H1 (cell line): Measurements from ENCODE around the gene SPTBN5.

ENCODE experiments used
- CBX8 ChIP-seq: fragments of 300-800, 300-1000 bp; sonication (generic); IDR thresholded peaks from 2 replicates; pipeline ENCODE4 v1.7.1; 2016; ENCODE audit warnings: low read depth, low read length, borderline replicate concordance
- EZH2 ChIP-seq: fragments of 200-600 bp; sonication (generic); IDR thresholded peaks from 2 replicates; pipeline ENCODE4 v1.7.1; 2012; ENCODE audit warnings: low read depth, mild to moderate bottlenecking, moderate library complexity, low read length, inconsistent platforms; ENCODE audit not compliant: severe bottlenecking
- TCF12 ChIP-seq: IDR thresholded peaks from 2 replicates; pipeline ENCODE4 v1.6.1; 2011; ENCODE audit warnings: low read depth, mild to moderate bottlenecking, low read length
- TEAD4 ChIP-seq: IDR thresholded peaks from 2 replicates; pipeline ENCODE4 v1.6.1; 2012; ENCODE audit warnings: low read depth, low read length, inconsistent platforms, mixed read lengths
- ZNF274 ChIP-seq: IDR thresholded peaks from 2 replicates; pipeline ENCODE4 v1.7.0; 2012; ENCODE audit warnings: low read length, borderline replicate concordance; ENCODE audit errors: extremely low read depth
- TF ChIP-seq, protein P1 (sequence below), 3 experiments: IDR thresholded peaks; 1 replicate in 2 of 3; 2 replicates in 1 of 3; pipeline versions ENCODE4 v1.5.1 to v1.6.1; 2011; ENCODE audit warnings: low read length in 3 of 3, mild to moderate bottlenecking in 3 of 3, inconsistent platforms in 2 of 3, low read depth in 1 of 3, moderate library complexity in 1 of 3; ENCODE audit not compliant: insufficient read depth in 1 of 3; ENCODE audit errors: control extremely low read depth in 1 of 3
- TF ChIP-seq, protein P2 (sequence below): IDR thresholded peaks from 2 replicates; pipeline ENCODE4 v1.6.1; 2012; ENCODE audit warnings: inconsistent platforms

DNA sequence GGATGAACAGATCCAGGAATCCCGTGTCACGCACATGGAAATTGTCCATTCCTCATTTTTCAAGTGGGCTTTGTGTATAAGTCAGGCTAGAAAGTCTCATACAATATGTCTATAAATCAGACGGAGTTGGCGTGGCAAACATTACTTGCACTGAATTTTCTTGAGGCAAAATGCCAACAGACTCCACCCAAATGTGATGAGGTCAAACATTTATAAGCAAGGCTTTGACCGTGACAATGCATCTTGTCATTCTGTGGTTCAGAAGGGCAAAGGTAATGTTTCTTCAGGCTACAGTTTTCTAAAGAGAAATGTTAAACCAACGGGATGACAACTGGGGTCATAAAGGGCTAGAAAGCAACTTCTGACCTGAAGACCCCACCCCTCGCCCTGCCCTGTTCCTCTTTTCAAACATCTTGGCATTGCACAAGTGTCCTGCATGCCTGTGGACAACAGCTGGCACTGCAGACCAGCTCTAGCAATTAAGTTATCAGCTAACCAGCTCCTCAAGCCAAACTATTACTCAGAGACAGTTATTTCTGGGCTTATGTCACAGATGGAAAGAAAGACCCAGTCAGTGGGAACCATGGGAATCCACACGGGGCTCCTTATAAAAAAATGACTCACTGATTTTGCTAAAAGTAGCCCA, 36.5 kb upstream of the SPTBN5 start:
- TF ChIP-seq ZNF274 (no peak), CBX8 (no peak), EZH2 (no peak), TCF12 (no peak), TEAD4 (no peak)
- TF ChIP-seq, protein P1, sequence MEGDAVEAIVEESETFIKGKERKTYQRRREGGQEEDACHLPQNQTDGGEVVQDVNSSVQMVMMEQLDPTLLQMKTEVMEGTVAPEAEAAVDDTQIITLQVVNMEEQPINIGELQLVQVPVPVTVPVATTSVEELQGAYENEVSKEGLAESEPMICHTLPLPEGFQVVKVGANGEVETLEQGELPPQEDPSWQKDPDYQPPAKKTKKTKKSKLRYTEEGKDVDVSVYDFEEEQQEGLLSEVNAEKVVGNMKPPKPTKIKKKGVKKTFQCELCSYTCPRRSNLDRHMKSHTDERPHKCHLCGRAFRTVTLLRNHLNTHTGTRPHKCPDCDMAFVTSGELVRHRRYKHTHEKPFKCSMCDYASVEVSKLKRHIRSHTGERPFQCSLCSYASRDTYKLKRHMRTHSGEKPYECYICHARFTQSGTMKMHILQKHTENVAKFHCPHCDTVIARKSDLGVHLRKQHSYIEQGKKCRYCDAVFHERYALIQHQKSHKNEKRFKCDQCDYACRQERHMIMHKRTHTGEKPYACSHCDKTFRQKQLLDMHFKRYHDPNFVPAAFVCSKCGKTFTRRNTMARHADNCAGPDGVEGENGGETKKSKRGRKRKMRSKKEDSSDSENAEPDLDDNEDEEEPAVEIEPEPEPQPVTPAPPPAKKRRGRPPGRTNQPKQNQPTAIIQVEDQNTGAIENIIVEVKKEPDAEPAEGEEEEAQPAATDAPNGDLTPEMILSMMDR (IDR thresholded peaks at IDR 0.05; ENCODE audit: control extremely low read depth in 1 of 3, insufficient read depth in 1 of 3, low read depth in 1 of 3, low read length in 3 of 3): no peak
- TF ChIP-seq, protein P2, sequence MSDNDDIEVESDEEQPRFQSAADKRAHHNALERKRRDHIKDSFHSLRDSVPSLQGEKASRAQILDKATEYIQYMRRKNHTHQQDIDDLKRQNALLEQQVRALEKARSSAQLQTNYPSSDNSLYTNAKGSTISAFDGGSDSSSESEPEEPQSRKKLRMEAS: no peak
